ENCODE data around the gene ADAMTS17.

DNA sequence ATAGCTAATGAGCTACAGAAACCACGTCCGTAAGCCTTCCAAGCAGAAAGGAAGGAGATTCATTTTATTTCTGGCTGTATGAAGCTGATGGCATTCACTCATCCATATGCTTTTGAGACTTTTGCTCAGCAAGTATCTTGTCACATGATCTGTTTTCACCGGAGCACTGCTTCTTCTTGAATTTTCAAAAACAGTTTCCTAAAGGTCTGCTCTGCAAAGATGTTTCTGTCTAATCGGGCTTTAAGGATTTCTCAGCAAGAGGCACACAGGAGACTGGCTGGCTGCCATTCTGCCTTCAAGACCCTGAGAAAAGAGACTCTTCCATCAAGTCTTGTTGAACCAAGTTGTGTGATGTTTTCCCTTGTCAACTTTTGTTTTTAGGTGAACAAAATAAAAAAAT is 319.0 kb downstream of the ADAMTS17 start:
- TF ChIP-seq CTCF (IDR thresholded peaks at IDR 0.05), result no peak
- TF ChIP-seq EZH2 (IDR thresholded peaks at IDR 0.05), result no peak

Measured in neural progenitor cell (in vitro differentiated cells).